GM21360 (cell line): Measurements from ENCODE around the gene TCF4.

Source experiments
- ATAC-seq: cut with Tn5 transposase; IDR thresholded peaks from one replicate; pipeline ENCODE4 v1.9.1; 2021; ENCODE audit warnings: mild to moderate bottlenecking, moderate library complexity; ENCODE audit not compliant: unreplicated experiment

TCF4 gene

GRCh38 chr18:55361492-55362250 lies 226.3 kb downstream of the TCF4 start:
- ATAC-seq, result no peak

GRCh38 chr18:55360061-55360460 lies 227.9 kb downstream of the TCF4 start:
- ATAC-seq, result no peak

- ATAC-seq, result no peak
These were observed 231.2 kb downstream of the TCF4 start for GRCh38 chr18:55356815-55357214.

- ATAC-seq, result no peak
These were observed 232.8 kb downstream of the TCF4 start for GRCh38 chr18:55355223-55355622.

- no peak for ATAC-seq
These were observed 233.2 kb downstream of the TCF4 start for GRCh38 chr18:55354795-55355194.

- no peak for ATAC-seq
These were observed 234.2 kb downstream of the TCF4 start for GRCh38 chr18:55353806-55354205.

- ATAC-seq, result no peak
These were observed 234.6 kb downstream of the TCF4 start for GRCh38 chr18:55353391-55353790.

GRCh38 chr18:55351980-55352714 lies 235.8 kb downstream of the TCF4 start:
- peak; percentile 57 for ATAC-seq

- no peak for ATAC-seq
These were observed 236.7 kb downstream of the TCF4 start for GRCh38 chr18:55351241-55351691.

GRCh38 chr18:55349685-55350084 lies 238.3 kb downstream of the TCF4 start:
- no peak for ATAC-seq

- ATAC-seq, result no peak
These were observed 240.8 kb downstream of the TCF4 start for GRCh38 chr18:55346961-55347740.

GRCh38 chr18:55346387-55346786 lies 241.6 kb downstream of the TCF4 start:
- ATAC-seq, result no peak

- no peak for ATAC-seq
These were observed 242.7 kb downstream of the TCF4 start for GRCh38 chr18:55345103-55345950.

GRCh38 chr18:55343396-55344073 lies 244.5 kb downstream of the TCF4 start:
- peak; percentile 64 for ATAC-seq

- ATAC-seq, result no peak
These were observed 247.0 kb downstream of the TCF4 start for GRCh38 chr18:55340998-55341397.

GRCh38 chr18:55339990-55340389 lies 248.0 kb downstream of the TCF4 start:
- no peak for ATAC-seq

GRCh38 chr18:55338978-55339650 lies 248.9 kb downstream of the TCF4 start:
- no peak for ATAC-seq

- ATAC-seq, result no peak
These were observed 250.0 kb downstream of the TCF4 start for GRCh38 chr18:55337908-55338521.

GRCh38 chr18:55337138-55337537 lies 250.9 kb downstream of the TCF4 start:
- ATAC-seq, result no peak
